Fibroblast of skin of left biceps (primary cell): ENCODE measurements around the gene CADPS.

ENCODE experiments used
- DNase-seq, 2 experiments: peaks; one replicate each; pipeline ENCODE4 v3.0.0-alpha.2; 2013; ENCODE audit warnings: low read depth in 2 of 2

Gene CADPS

GRCh38 chr3:62374341-62375218 is 500.6 kb downstream of the CADPS start:
- no peak for DNase-seq

GRCh38 chr3:62373714-62374333 is 501.4 kb downstream of the CADPS start:
- no peak for DNase-seq

GRCh38 chr3:62373215-62373614 is 502.0 kb downstream of the CADPS start, which contains the start of gene FEZF2:
FEZF2 (minus strand) TSS chr3:62373550; CDS start chr3:62372868, 682 bp downstream.
- DNase-seq = no peak

GRCh38 chr3:62372621-62373041 is 502.6 kb downstream of the CADPS start:
- DNase-seq = no peak

- DNase-seq = no peak
These were observed 503.3 kb downstream of the CADPS start for GRCh38 chr3:62371720-62372591.

GRCh38 chr3:62370858-62371719 is 504.1 kb downstream of the CADPS start:
- no peak for DNase-seq

- no peak for DNase-seq
These were observed 504.9 kb downstream of the CADPS start for GRCh38 chr3:62370112-62370857.

GRCh38 chr3:62369476-62369743 is 505.8 kb downstream of the CADPS start:
- DNase-seq = no peak

GRCh38 chr3:62368705-62369475 is 506.3 kb downstream of the CADPS start:
- DNase-seq = no peak

GRCh38 chr3:62368290-62368704 is 506.9 kb downstream of the CADPS start:
- no peak for DNase-seq

- DNase-seq = no peak
These were observed 507.4 kb downstream of the CADPS start for GRCh38 chr3:62367763-62368195.

- no peak for DNase-seq
These were observed 509.1 kb downstream of the CADPS start for GRCh38 chr3:62366126-62366484.

GRCh38 chr3:62365391-62366125 is 509.7 kb downstream of the CADPS start:
- DNase-seq = no peak

GRCh38 chr3:62364191-62364590 is 511.0 kb downstream of the CADPS start:
- DNase-seq = no peak

- no peak for DNase-seq
These were observed 511.9 kb downstream of the CADPS start for GRCh38 chr3:62363275-62363674.

GRCh38 chr3:62361824-62362223 is 513.4 kb downstream of the CADPS start:
- DNase-seq = no peak

GRCh38 chr3:62361261-62361660 is 514.0 kb downstream of the CADPS start:
- no peak for DNase-seq

- no peak for DNase-seq
These were observed 515.7 kb downstream of the CADPS start for GRCh38 chr3:62359531-62359930.

- no peak for DNase-seq
These were observed 518.9 kb downstream of the CADPS start for GRCh38 chr3:62356356-62356755.
